ENCODE results near the gene CENPF.
"Not testable (repeated sequence)": the region's sequence is repeated elsewhere in the genome, so short reads cannot be mapped to it uniquely, and the experiment has no call there.

CENPF gene

DNA sequence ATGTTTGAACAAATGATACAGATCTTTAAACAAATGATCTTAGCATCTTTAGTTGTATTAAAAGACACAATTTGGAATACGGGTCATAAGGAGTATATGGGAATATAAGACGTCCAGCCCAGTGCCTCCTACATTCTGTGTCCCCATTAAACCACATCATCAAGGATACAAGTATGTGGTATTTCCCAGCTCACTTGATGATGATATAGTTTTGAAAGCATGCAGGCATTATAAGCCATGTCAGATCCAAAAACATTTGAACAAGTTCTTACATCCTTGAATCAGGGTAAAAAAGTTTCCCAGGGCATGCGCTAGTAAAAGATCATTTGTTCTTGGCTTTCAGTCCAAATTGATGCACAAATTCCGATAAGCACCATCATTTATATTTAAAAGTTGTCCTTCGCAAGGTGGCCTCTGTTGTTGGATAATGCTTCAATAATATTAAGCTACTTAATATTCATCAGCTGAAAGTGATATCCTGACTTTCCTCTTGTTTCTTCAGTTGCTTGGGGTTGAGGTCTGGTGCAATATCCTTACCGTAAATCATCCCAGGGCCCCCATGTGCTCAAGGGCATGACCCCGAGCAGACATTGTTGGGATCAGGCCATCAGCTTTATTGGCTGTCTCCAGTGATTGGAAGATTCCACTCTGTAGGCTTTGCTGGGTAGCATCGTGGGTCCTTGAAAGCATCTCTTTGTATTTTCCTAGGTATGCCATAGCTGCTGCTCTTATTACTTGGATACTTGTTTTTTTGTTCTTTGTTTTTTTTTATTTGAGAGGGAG lies 61.8 kb downstream of the CENPF start:
- Mint-ChIP-seq H3K4me3 (no peak overlapping the region), H3K36me3 (ENCODE audit: low read depth) (peaks cover 83% of the 10 kb centered on the region), H3K4me1 (peaks cover 6% of the 10 kb centered on the region), H3K27ac (peak overlapping the region; percentile 41), H3K27me3 (ENCODE audit: low read depth, poor library complexity) (no peaks in the 10 kb centered on the region), H3K9me3 (no peaks in the 10 kb centered on the region)
- TF ChIP-seq, protein P1, sequence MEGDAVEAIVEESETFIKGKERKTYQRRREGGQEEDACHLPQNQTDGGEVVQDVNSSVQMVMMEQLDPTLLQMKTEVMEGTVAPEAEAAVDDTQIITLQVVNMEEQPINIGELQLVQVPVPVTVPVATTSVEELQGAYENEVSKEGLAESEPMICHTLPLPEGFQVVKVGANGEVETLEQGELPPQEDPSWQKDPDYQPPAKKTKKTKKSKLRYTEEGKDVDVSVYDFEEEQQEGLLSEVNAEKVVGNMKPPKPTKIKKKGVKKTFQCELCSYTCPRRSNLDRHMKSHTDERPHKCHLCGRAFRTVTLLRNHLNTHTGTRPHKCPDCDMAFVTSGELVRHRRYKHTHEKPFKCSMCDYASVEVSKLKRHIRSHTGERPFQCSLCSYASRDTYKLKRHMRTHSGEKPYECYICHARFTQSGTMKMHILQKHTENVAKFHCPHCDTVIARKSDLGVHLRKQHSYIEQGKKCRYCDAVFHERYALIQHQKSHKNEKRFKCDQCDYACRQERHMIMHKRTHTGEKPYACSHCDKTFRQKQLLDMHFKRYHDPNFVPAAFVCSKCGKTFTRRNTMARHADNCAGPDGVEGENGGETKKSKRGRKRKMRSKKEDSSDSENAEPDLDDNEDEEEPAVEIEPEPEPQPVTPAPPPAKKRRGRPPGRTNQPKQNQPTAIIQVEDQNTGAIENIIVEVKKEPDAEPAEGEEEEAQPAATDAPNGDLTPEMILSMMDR (IDR thresholded peaks at IDR 0.05): no peak
- DNase-seq: no peak

- Mint-ChIP-seq H3K27me3 (ENCODE audit: low read depth, poor library complexity) (no peaks in the 10 kb centered on the region), H3K9me3 (no peaks in the 10 kb centered on the region), H3K36me3 (ENCODE audit: low read depth) (peaks cover 85% of the 10 kb centered on the region), H3K4me3 (no peak overlapping the region), H3K4me1 (peaks cover 6% of the 10 kb centered on the region), H3K27ac (peak overlapping the region; percentile 41)
- TF ChIP-seq, protein P1 (IDR thresholded peaks at IDR 0.05): no peak
- no peak for DNase-seq
These were observed 62.7 kb downstream of the CENPF start for GRCh38 chr1:214665606-214666110.

DNA sequence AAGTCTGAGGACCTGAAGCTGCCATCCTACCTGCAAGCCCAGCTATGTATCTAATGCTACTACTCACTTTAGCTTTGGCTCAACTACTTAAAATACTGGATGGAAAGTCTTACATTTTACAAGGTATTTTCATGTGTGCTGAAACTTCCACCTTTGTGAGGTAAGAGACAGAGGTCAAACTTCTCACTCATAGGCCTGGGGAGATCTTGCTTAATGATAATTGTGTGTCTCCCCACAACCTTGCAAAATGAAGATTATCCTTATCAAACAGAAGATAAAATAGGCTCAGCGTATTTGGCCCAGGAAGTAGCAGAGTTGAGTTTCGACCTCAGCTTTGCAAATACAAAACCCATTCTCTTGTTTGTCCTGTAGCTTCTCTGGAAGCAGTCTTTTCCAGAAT lies 63.7 kb downstream of the CENPF start:
- H3K4me1 Mint-ChIP-seq: peaks cover 6% of the 10 kb centered on the region
- H3K27me3 Mint-ChIP-seq (ENCODE audit: low read depth, poor library complexity): no peaks in the 10 kb centered on the region
- no peak for DNase-seq
- H3K36me3 Mint-ChIP-seq (ENCODE audit: low read depth): peaks cover 87% of the 10 kb centered on the region
- H3K4me3 Mint-ChIP-seq: no peak overlapping the region
- H3K27ac Mint-ChIP-seq: no peak overlapping the region
- TF ChIP-seq, protein P1 (IDR thresholded peaks at IDR 0.05): no peak
- no peaks in the 10 kb centered on the region for H3K9me3 Mint-ChIP-seq

GRCh38 chr1:214670098-214670497 lies 67.1 kb downstream of the CENPF start:
- peaks cover 76% of the 10 kb centered on the region for H3K36me3 Mint-ChIP-seq (ENCODE audit: low read depth)
- TF ChIP-seq, protein P1 (IDR thresholded peaks at IDR 0.05): no peak
- no peak for DNase-seq

DNA sequence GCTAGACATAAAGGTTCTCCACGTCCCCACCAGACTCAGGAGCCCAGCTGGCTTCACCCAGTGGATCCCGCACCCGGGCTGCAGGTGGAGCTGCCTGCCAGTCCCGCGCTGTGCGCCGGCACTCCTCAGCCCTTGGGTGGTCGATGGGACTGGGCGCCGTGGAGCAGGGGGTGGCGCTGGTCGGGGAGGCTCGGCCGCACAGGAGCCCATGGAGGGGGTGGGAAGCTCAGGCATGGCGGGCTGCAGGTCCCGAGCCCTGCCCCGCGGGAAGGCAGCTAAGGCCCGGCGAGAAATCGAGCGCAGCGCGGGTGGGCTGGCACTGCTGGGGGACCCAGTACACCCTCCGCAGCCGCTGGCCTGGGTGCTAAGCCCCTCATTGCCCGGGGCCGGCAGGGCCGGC lies 70.0 kb downstream of the CENPF start:
- Mint-ChIP-seq H3K36me3 (ENCODE audit: low read depth) (peaks cover 47% of the 10 kb centered on the region), H3K9me3 (peaks cover 19% of the 10 kb centered on the region)
- not testable (repeated sequence) for H3K27me3 Mint-ChIP-seq (ENCODE audit: low read depth, poor library complexity); DNase-seq; H3K4me3 Mint-ChIP-seq; H3K4me1 Mint-ChIP-seq; H3K27ac Mint-ChIP-seq

More at GRCh38 chr1:214670098-214670497, 67.1 kb downstream of the CENPF start:
- no peaks in the 10 kb centered on the region for H3K27me3 Mint-ChIP-seq (ENCODE audit: low read depth, poor library complexity)
- H3K4me1 Mint-ChIP-seq: peaks cover 2% of the 10 kb centered on the region
- H3K9me3 Mint-ChIP-seq: peaks cover 19% of the 10 kb centered on the region
- no peak overlapping the region for H3K4me3 Mint-ChIP-seq
- H3K27ac Mint-ChIP-seq: no peak overlapping the region

GRCh38 chr1:214673576-214673975 lies 70.6 kb downstream of the CENPF start:
- TF ChIP-seq, protein P1 (IDR thresholded peaks at IDR 0.05): no peak
- Mint-ChIP-seq H3K27me3 (ENCODE audit: low read depth, poor library complexity) (no peaks in the 10 kb centered on the region), H3K4me1 (no peaks in the 10 kb centered on the region), H3K36me3 (ENCODE audit: low read depth) (peaks cover 46% of the 10 kb centered on the region), H3K9me3 (peaks cover 19% of the 10 kb centered on the region), H3K4me3 (no peak overlapping the region), H3K27ac (no peak overlapping the region)
- no peak for DNase-seq

DNA sequence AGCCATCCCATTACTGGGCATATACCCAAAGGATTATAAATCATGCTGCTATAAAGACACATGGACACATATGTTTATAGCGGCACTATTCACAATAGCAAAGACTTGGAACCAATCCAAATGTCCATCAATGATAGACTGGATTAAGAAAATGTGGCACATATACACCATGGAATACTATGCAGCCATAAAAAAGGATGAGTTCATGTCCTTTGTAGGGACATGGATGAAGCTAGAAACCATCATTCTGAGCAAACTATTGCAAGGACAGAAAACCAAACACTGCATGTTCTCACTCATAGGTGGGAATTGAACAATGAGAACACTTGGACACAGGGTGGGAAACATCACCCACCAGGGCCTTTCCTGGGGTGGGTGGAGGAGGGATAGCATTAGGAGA lies 72.5 kb downstream of the CENPF start:
- Mint-ChIP-seq H3K9me3 (peaks cover 19% of the 10 kb centered on the region), H3K36me3 (ENCODE audit: low read depth) (peaks cover 32% of the 10 kb centered on the region)
- H3K27me3 Mint-ChIP-seq (ENCODE audit: low read depth, poor library complexity); H3K27ac Mint-ChIP-seq; H3K4me3 Mint-ChIP-seq; DNase-seq; H3K4me1 Mint-ChIP-seq: not testable (repeated sequence)
